ENCODE data around the gene TRIM8. TPM values are rescaled to one million over a fixed set of nuclear protein-coding genes. Genes with fewer than 3 reads are reported as not detected.

Gene TRIM8
- total and polyA plus RNA-seq, 5 experiments from 2014 or later, result 27.5 to 67.3 (median 53.2) TPM

DNA sequence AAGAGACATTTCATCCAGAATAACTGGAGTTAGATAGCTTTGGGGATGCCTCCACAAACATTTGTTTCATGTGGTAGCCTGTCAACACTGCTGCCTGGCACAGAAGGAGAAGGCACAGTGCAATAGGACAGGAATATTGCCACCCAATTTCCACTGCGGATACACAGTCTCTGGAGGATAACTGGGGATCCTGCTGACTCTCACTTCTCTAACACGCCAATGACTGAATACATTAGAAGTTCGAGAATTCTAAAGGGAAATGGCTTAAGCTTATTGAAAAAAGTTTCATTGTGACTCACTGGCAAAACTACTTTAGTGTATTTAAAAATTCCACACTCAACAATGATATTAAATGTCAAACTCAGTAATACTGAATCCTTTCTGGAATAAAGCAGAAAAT is 57.0 kb downstream of the TRIM8 start:
- no peak for ATAC-seq
- POLR2A ChIA-PET, result no interaction called here
- H3K4me1 Mint-ChIP-seq, result peaks cover 2 to 11% (median 6%) of the 10 kb centered on the region in 4 donors

DNA sequence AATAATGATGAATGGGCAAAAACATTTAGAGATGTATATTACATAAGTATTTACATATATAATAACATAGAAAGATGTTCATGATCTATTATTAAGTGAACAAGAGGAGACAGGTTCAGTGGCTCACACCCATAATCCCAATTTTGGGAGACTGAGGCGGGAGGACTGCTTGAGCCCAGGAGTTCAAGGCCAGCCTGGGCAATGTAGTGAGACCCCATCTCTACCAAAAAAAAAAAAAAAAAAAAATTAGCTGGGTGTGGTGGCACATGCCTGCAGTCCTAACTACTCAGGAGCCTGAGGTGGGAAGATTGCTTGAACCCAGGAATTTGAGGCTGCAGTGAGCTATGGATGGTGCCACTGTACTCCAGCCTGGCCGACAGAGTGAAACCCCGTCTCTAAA is 57.5 kb downstream of the TRIM8 start:
- Mint-ChIP-seq H3K4me1 (peaks cover 2 to 13% (median 7%) of the 10 kb centered on the region in 4 donors), H3K36me3 (peaks cover 7 to 38% (median 31%) of the 10 kb centered on the region in 3 donors), H3K27ac (no peak overlapping the region), H3K4me3 (no peak overlapping the region), H3K9me3 (no peaks in the 10 kb centered on the region), H3K27me3 (no peaks in the 10 kb centered on the region)
- ATAC-seq, result no peak
- POLR2A ChIA-PET, result no interaction called here
- DNase-seq, result no peak

More for the DNA sequence above, 57.0 kb downstream of the TRIM8 start:
- Mint-ChIP-seq H3K36me3 (peaks cover 7 to 43% (median 35%) of the 10 kb centered on the region in 3 donors), H3K4me3 (no peak overlapping the region), H3K9me3 (no peaks in the 10 kb centered on the region), H3K27ac (no peak overlapping the region), H3K27me3 (no peaks in the 10 kb centered on the region)
- no peak for DNase-seq

DNA sequence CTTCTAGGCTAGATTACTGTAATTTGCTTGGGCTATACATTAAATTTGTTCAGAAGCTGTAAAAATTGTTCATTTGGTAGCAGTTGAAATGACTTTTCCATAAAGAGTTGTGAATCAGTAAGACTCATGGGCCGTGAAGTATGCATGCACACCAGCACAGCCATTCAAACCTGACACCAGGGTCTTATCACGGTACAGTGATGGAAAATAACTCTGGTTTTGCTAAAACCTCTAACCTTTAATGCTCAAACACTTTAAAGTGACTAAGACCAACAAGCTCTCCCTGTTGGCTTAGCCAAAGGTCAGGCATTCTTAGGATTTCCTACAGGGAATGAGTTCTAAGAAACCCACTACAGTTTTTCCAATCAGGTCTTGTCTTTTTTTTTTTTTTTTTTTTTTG is 58.5 kb downstream of the TRIM8 start:
- POLR2A ChIA-PET, result interaction anchor here (1.2 kb wide), 1 partner anchor 56 kb away, joined by 6 read pairs; no protein-coding TSS in a partner anchor
- H3K9me3 Mint-ChIP-seq, result no peaks in the 10 kb centered on the region
- H3K27ac Mint-ChIP-seq, result no peak overlapping the region
- peaks cover under 1 to 22% (median 15%) of the 10 kb centered on the region in 4 donors for H3K4me1 Mint-ChIP-seq
- ATAC-seq (no peak), DNase-seq (no peak)
- H3K27me3 Mint-ChIP-seq, result no peaks in the 10 kb centered on the region
- peaks cover 2 to 32% (median 26%) of the 10 kb centered on the region in 3 donors for H3K36me3 Mint-ChIP-seq
- no peak overlapping the region for H3K4me3 Mint-ChIP-seq

DNA sequence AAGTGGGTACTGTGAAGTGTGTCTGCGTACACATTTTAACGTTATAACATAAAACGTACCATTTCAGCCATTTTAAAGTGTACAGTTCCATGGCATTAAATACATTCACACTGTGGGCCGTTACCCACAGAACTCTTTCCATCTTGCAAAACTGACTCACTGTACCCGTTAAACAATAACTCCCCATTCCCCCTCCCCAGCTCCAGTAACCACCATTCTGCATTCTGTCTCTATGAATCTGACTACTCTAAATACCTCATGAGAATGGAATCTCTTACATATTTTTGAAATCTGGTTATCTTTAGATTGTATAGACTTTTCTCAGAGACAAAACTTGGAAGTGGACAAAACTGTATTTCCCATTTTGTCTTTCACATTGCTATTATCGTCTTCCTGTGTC is 60.6 kb downstream of the TRIM8 start:
- Mint-ChIP-seq H3K4me3 (no peak overlapping the region), H3K27ac (no peak overlapping the region), H3K36me3 (peaks cover 0 to 12% (median 9%) of the 10 kb centered on the region in 3 donors), H3K27me3 (no peaks in the 10 kb centered on the region), H3K9me3 (no peaks in the 10 kb centered on the region), H3K4me1 (peaks cover 0 to 20% (median 17%) of the 10 kb centered on the region in 4 donors)
- ATAC-seq, result no peak
- POLR2A ChIA-PET, result interaction anchor here (0.6 kb wide), 1 partner anchor 46 kb away, joined by 3 read pairs; no protein-coding TSS in a partner anchor
- DNase-seq, result no peak

DNA sequence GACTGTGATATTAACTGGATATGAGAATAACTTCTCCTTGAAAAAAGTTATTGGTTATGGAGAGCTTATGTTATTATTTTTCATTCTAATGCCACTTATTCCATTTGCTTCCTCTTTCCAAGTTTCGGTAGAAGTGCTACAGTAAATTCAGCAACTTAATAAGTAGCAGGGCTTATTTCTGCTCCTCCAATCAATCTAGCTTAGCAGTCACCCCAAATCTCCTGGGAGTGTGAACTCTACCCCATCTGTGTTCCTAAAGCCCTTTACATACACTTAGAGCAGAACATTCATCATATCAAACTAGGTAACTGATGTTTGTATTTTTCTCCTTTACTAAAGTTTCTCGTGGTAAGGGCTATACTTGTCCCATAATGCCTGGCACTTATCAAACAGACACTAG is 61.3 kb downstream of the TRIM8 start:
- no peak for DNase-seq
- POLR2A ChIA-PET, result interaction anchor here (0.6 kb wide), 1 partner anchor 46 kb away, joined by 3 read pairs; no protein-coding TSS in a partner anchor
- H3K36me3 Mint-ChIP-seq, result peaks cover 0 to 10% (median 9%) of the 10 kb centered on the region in 3 donors
- peak overlapping the region in 1 of 10 donors; percentile 21 for H3K27ac Mint-ChIP-seq
- H3K9me3 Mint-ChIP-seq, result no peaks in the 10 kb centered on the region
- ATAC-seq, result no peak
- H3K4me1 Mint-ChIP-seq, result peaks cover 1 to 20% (median 20%) of the 10 kb centered on the region in 4 donors
- no peak overlapping the region for H3K4me3 Mint-ChIP-seq
- no peaks in the 10 kb centered on the region for H3K27me3 Mint-ChIP-seq

Other genes with a start within 250 kb of the TRIM8 start
- 100 to 1,000 TPM; 111 to 123 TPM for gene NFKB2, start 248.8 kb upstream of the TRIM8 start, total RNA-seq
- gene NFKB2, start 248.8 kb upstream of the TRIM8 start, polyA plus RNA-seq, result 10 to 100 TPM in 1 of 3 donors, 1 to 10 TPM in 2; 6.1 to 14.6 (median 9.1) TPM
- gene PSD, start 225.7 kb upstream of the TRIM8 start, total RNA-seq, result 10 to 100 TPM; 11.9 to 13.3 TPM
- 1 to 10 TPM; 4.9 to 5.9 (median 5.3) TPM for gene PSD, start 225.7 kb upstream of the TRIM8 start, polyA plus RNA-seq
- 10 to 100 TPM; 18.7 to 21.1 TPM for gene FBXL15, start 223.6 kb upstream of the TRIM8 start, total RNA-seq
- gene FBXL15, start 223.6 kb upstream of the TRIM8 start, polyA plus RNA-seq, result 10 to 100 TPM; 26.8 to 35.5 (median 28.5) TPM
- 10 to 100 TPM; 36.5 to 41.7 TPM for gene CUEDC2, start 211.9 kb upstream of the TRIM8 start, total RNA-seq
- gene CUEDC2, start 211.9 kb upstream of the TRIM8 start, polyA plus RNA-seq, result 10 to 100 TPM; 60.6 to 76.9 (median 70.8) TPM
- under 1 TPM; 0.52 to 0.73 TPM for gene C10orf95, start 192.9 kb upstream of the TRIM8 start, total RNA-seq
- under 1 TPM; 0.68 to 0.97 (median 0.68) TPM for gene C10orf95, start 192.9 kb upstream of the TRIM8 start, polyA plus RNA-seq
- 10 to 100 TPM; 50.7 to 57.4 TPM for gene ACTR1A, start 141.8 kb upstream of the TRIM8 start, total RNA-seq
- gene ACTR1A, start 141.8 kb upstream of the TRIM8 start, polyA plus RNA-seq, result 10 to 100 TPM; 45.9 to 60.7 (median 55.4) TPM
- gene SUFU, start 140.5 kb upstream of the TRIM8 start, total RNA-seq, result 10 to 100 TPM; 11.8 to 14.3 TPM
- 1 to 10 TPM; 2.3 to 7.4 (median 3.0) TPM for gene SUFU, start 140.5 kb upstream of the TRIM8 start, polyA plus RNA-seq
- gene ARL3, start 69.9 kb downstream of the TRIM8 start, total RNA-seq, result 1 to 10 TPM; 3.6 to 3.8 TPM
- gene ARL3, start 69.9 kb downstream of the TRIM8 start, polyA plus RNA-seq, result 1 to 10 TPM; 3.7 to 4.4 (median 3.9) TPM
- gene SFXN2, start 70.2 kb downstream of the TRIM8 start, total RNA-seq, result 10 to 100 TPM; 30.0 to 32.6 TPM
- gene SFXN2, start 70.2 kb downstream of the TRIM8 start, polyA plus RNA-seq, result 10 to 100 TPM in 1 of 3 donors, 1 to 10 TPM in 2; 6.6 to 16.5 (median 9.0) TPM
- 10 to 100 TPM; 32.6 to 35.6 TPM for gene WBP1L, start 99.5 kb downstream of the TRIM8 start, total RNA-seq
- 10 to 100 TPM; 22.6 to 28.2 (median 24.1) TPM for gene WBP1L, start 99.5 kb downstream of the TRIM8 start, polyA plus RNA-seq
- gene CYP17A1, start 192.9 kb downstream of the TRIM8 start, total RNA-seq, result not detected
- gene CYP17A1, start 192.9 kb downstream of the TRIM8 start, polyA plus RNA-seq, result under 1 TPM in 1 of 3 donors, not detected in 2; 0.11 TPM
- gene BORCS7, start 209.8 kb downstream of the TRIM8 start, total RNA-seq, result 10 to 100 TPM; 16.7 to 17.1 TPM
- 10 to 100 TPM; 34.8 to 61.7 (median 58.6) TPM for gene BORCS7, start 209.8 kb downstream of the TRIM8 start, polyA plus RNA-seq
- gene AS3MT, start 225.0 kb downstream of the TRIM8 start, total RNA-seq, result 1 to 10 TPM; 1.8 to 2.5 TPM
- gene AS3MT, start 225.0 kb downstream of the TRIM8 start, polyA plus RNA-seq, result not detected